Loucy (cell line): Measurements from ENCODE around the gene SERPINB3.

Experiments
- EZH2phosphoT487 ChIP-seq: fragments of 200-600 bp; IDR thresholded peaks from 2 replicates; pipeline ENCODE4 v1.6.1; 2018; ENCODE audit warnings: antibody characterized with exemption, mild to moderate bottlenecking, moderate library complexity, borderline replicate concordance
- TF ChIP-seq, protein P1 (sequence below): fragments of 200-600 bp; sonication (generic); conservative IDR thresholded peaks from 2 replicates; pipeline ENCODE4 v1.5.1; 2014; ENCODE audit warnings: mild to moderate bottlenecking, antibody characterized with exemption, low read length

DNA sequence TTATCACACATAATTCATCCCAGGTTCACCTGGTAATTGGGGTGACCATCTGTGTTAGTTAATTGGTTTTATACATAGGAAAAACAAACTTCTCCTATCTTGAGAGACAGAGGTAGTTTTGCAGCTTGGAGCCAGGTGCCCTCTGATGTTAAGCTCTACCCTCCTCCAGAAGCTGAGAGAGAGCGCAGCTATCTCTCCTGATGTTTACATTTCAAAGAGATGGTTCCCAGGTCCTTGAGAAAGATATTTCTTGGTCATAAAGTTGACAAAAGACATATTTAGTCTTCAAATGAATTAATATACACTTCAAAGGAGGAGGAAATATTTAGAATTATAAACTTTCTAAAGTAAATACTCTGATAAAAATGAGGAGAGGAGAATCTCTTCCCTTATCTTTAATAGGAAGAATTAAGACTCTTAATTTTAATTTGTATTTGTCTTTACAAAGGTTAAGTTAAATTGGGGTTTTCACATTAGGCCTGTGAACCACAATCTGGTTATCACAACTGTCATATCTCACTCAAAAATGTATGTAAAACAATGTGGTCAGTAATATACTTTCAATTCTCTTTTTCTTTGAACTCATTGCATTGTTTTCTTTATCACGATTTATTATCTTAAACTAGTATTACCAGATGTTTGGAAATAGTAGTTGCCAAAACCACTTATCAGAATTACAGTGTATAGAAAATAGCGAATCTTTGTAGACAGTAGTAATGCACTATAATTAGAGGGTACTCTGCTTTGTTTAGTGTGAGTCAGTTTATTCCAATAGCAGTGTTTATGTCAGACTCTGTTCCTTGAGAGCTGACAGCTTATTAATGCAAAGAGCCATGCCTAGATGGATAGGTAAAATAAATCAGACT is 44.4 kb downstream of the SERPINB3 start:
- TF ChIP-seq, protein P1, sequence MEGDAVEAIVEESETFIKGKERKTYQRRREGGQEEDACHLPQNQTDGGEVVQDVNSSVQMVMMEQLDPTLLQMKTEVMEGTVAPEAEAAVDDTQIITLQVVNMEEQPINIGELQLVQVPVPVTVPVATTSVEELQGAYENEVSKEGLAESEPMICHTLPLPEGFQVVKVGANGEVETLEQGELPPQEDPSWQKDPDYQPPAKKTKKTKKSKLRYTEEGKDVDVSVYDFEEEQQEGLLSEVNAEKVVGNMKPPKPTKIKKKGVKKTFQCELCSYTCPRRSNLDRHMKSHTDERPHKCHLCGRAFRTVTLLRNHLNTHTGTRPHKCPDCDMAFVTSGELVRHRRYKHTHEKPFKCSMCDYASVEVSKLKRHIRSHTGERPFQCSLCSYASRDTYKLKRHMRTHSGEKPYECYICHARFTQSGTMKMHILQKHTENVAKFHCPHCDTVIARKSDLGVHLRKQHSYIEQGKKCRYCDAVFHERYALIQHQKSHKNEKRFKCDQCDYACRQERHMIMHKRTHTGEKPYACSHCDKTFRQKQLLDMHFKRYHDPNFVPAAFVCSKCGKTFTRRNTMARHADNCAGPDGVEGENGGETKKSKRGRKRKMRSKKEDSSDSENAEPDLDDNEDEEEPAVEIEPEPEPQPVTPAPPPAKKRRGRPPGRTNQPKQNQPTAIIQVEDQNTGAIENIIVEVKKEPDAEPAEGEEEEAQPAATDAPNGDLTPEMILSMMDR = no peak
- TF ChIP-seq EZH2phosphoT487 = no peak
